ENCODE measurements around the gene BTNL8.
A peak's percentile ranks its signal among the peaks of the same experiment; 100 is the strongest.
"Not testable (repeated sequence)": the region's sequence is repeated elsewhere in the genome, so short reads cannot be mapped to it uniquely, and the experiment has no call there.

Gene BTNL8

GRCh38 chr5:180874804-180875582 is 24.0 kb upstream of the BTNL8 start:
- no peak for DNase-seq (ENCODE audit: low read depth in 2 of 2)

DNA sequence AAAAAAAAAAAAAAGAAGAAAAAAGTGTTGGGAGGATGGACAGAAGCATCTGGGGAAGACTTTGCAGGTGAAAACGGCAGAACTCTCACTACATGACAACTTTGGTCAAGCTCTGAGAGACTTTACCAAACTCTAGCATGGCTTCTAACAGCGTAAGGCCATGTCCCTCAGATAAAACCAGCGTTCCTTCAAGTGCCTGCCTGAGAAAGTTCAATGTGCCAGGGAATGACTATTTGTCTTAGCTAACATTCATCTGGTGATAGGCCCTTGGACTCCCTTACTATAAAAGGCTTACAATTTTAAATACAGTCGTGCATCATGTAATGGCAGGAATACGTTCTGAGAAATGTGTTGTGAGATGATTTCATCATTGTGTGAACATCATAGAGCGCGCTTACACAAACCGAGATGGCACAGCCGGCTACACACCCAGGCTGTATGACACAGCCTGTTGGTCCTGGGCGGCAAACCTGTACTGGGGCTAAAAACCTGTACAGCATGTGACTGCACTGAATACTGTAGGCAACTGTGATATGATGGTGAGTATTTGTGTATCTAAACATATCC is 23.0 kb upstream of the BTNL8 start:
- no peak for DNase-seq (ENCODE audit: low read depth in 2 of 2)

GRCh38 chr5:180885845-180886529 is 13.0 kb upstream of the BTNL8 start:
- not testable (repeated sequence) for DNase-seq (ENCODE audit: low read depth in 2 of 2)

DNA sequence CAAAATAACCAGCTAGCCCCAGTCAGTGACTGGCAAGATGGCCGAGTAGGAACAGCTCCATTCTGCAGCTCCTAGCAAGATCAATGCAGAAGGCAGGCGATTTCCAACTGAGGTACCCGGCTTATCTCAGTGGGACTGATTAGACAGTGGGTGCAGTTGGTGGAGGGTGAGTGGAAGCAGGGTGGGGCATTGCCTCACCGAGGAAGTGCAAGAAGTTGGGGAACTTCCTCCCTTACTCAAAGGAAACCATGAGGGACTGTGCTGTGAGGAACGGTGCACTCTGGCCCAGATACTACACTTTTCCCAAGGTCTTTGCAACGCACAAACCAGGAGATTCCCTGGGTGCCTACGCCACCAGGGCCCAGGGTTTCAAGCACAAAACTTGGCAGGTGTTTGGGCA is 9.6 kb upstream of the BTNL8 start:
- no peak for DNase-seq (ENCODE audit: low read depth in 2 of 2)

DNA sequence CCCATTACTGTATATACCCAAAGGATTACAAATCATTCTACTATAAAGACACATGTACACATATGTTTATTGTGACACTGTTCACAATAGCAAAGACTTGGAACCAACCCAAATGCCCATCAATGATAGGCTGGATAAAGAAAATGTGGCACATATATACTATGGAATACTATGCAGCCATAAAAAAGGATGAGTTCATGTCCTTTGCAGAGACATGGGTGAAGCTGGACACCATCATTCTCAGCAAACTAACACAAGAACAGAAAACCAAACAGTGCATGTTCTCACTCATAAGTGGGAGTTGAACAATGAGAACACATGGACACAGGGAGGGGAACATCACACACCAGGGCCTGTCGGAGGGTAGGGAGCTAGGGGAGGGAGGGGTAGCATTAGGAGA is 3.6 kb upstream of the BTNL8 start:
- not testable (repeated sequence) for DNase-seq (ENCODE audit: low read depth in 2 of 2)

DNA sequence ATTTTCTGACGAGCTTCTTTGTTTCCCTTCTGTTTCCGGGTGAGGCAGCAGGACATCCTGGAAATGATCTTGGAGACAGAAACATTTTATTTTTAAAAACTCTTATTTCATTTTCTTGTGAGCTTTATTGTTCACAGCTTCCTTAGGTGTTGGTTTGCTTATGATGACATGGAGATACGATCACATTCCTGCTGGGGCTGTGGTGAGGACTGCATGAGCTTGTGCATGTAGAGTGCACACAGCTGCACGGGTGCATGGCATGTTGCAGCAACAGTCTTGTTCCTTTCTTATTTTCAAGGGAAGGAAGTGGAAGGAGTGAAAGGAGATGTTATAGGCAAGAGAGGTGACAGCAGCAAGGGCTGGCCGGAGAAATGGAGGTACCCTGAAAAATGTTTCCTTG is 1.2 kb downstream of the BTNL8 start:
- no peak for DNase-seq (ENCODE audit: low read depth in 2 of 2)

- DNase-seq (ENCODE audit: low read depth in 2 of 2) = no peak
Measured at GRCh38 chr5:180901319-180902009, 2.5 kb downstream of the BTNL8 start.

DNA sequence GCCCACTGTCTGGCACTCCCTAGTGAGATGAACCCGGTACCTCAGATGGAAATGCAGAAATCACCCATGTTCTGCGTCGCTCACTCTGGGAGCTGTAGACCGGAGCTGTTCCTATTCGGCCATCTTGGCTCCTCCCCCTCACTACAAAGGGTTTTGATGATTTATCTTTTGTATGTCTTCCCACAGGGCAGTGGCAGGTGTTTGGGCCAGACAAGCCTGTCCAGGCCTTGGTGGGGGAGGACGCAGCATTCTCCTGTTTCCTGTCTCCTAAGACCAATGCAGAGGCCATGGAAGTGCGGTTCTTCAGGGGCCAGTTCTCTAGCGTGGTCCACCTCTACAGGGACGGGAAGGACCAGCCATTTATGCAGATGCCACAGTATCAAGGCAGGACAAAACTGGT is 9.4 kb downstream of the BTNL8 start:
- no peak for DNase-seq (ENCODE audit: low read depth in 2 of 2)

DNA sequence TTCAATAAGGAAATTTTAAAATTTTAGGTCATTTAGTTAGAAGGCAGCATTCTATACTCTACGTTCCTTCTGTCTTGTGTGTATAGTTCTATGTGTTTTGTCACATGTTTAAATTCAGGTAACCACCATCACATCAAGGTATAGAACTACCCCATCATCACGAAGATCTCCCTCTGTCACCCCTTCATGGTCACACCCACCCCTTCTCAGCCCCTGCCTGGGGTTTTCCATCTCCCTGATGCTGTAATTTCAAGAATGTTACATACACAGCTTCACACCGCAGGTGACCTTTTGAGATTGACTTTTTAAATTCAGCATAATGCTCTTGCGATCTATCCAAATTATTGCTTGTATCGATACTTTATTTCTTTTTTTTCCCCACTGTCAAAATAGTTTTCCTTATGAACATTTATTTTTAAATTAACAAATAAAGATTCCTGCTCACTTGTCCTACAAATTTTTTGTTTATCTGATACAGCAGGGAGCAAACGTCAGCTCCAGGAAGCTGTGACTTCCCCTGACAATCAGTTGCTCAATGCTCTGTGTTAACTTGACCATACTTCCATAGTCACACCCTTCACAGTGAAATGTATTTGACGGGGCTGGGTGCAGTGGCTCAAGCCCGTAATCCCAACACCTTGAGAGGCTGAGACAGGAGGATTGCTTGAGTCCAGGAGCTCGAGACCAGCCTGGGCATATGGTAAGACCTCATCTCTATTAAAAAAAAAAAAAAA is 10.2 kb downstream of the BTNL8 start:
- peak in 1 of 2 donors; percentile 9 for DNase-seq (ENCODE audit: low read depth in 2 of 2)

- no peak for DNase-seq (ENCODE audit: low read depth in 2 of 2)
Measured at GRCh38 chr5:180909782-180910181, 10.8 kb downstream of the BTNL8 start.

- no peak for DNase-seq (ENCODE audit: low read depth in 2 of 2)
Measured at GRCh38 chr5:180910182-180910581, 11.2 kb downstream of the BTNL8 start.

GRCh38 chr5:180910735-180911134 is 11.8 kb downstream of the BTNL8 start:
- DNase-seq (ENCODE audit: low read depth in 2 of 2) = no peak

GRCh38 chr5:180914646-180915045 is 15.7 kb downstream of the BTNL8 start:
- no peak for DNase-seq (ENCODE audit: low read depth in 2 of 2)

- DNase-seq (ENCODE audit: low read depth in 2 of 2) = no peak
Measured at GRCh38 chr5:180915924-180916323, 17.0 kb downstream of the BTNL8 start.

- no peak for DNase-seq (ENCODE audit: low read depth in 2 of 2)
Measured at GRCh38 chr5:180918380-180918779, 19.4 kb downstream of the BTNL8 start.

GRCh38 chr5:180920710-180921109 is 21.8 kb downstream of the BTNL8 start:
- no peak for DNase-seq (ENCODE audit: low read depth in 2 of 2)

DNA sequence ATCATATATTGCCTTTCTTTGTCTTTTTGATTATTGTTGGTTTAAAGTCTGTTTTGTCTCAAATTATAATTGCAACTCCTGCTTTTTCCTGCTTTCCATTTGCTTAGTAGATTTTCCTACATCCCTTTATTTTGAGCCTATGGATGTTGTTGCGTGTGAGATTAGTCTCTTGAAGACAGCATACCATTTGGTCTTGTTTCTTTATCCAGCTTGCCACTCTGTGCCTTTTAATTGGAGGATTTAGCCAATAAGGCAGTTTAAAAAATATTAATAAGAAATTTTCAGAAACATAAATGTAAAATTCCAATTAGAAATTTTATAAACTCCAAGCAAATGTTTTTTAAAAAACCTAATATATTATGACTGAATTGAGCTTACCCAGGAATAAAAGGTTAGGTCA is 24.0 kb downstream of the BTNL8 start:
- DNase-seq (ENCODE audit: low read depth in 2 of 2) = no peak

GRCh38 chr5:180932660-180933059 is 33.7 kb downstream of the BTNL8 start:
- DNase-seq (ENCODE audit: low read depth in 2 of 2) = no peak

GRCh38 chr5:180935203-180935602 is 36.2 kb downstream of the BTNL8 start:
- DNase-seq (ENCODE audit: low read depth in 2 of 2) = no peak

DNA sequence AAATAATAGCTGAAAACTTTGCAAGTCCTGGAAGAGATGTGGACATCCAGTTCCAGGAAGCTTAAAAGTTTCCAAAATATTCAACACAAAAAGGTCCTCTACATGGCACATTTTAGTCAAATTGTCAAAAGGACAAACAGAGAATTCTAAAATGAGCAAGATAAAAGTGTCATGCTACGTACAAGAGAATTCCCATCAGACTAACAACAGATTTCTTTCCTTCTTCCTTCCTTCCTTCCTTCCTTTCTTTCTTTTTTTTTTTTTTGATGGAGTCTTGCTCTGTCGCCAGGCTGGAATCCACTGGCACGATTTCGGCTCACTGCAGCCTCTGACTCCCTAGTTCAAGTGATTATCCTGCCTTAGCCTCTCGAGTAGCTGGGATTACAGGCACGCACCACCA is 39.3 kb downstream of the BTNL8 start:
- no peak for DNase-seq (ENCODE audit: low read depth in 2 of 2)

- no peak for DNase-seq (ENCODE audit: low read depth in 2 of 2)
Measured at GRCh38 chr5:180950291-180950949, 51.5 kb downstream of the BTNL8 start.

Measured in stimulated activated CD8-positive, alpha-beta memory T cell treated with anti-CD3 and anti-CD28 coated beads, Interleukin-15, amount 100 ng/mL, for 48 hours (primary cell).